Lung (tissue), 12 donors: ENCODE data around the gene MAPKAP1. TPM values are rescaled to one million over a fixed set of nuclear protein-coding genes. Genes with fewer than 3 reads are reported as not detected.

ENCODE experiments used
- ATAC-seq: fragments of 200-7000 bp; cut with Tn5 transposase; one replicate; pipeline ENCODE4 v1.9.1; 2020; ENCODE audit warnings: moderate number of reproducible peaks; ENCODE audit not compliant: insufficient read depth, low FRiP score
- DNase-seq, 3 donors: peaks; one replicate each; pipeline ENCODE4 v3.0.0-alpha.2; 2013 to 2017
- H3K27ac ChIP-seq, 2 donors: one replicate each; pipeline ENCODE4 v1.5.1; 2013; ENCODE audit warnings: mild to moderate bottlenecking in 2 of 2, moderate library complexity in 2 of 2, control low read depth in 1 of 2, inconsistent platforms in 1 of 2, low read depth in 1 of 2, low read length in 1 of 2
- H3K27me3 ChIP-seq, 3 donors: one replicate each; pipeline ENCODE4 v1.5.1; 2013; ENCODE audit warnings: low read length in 2 of 3; ENCODE audit not compliant: control insufficient read depth in 3 of 3, insufficient read depth in 3 of 3
- H3K36me3 ChIP-seq, 4 donors: one replicate each; pipeline ENCODE4 v1.5.1; 2013; ENCODE audit warnings: low read length in 4 of 4, mild to moderate bottlenecking in 1 of 4, moderate library complexity in 1 of 4; ENCODE audit not compliant: control insufficient read depth in 4 of 4, insufficient read depth in 4 of 4
- H3K4me1 ChIP-seq, 5 donors: one replicate each; pipeline ENCODE4 v1.5.1; 2013; ENCODE audit warnings: low read length in 5 of 5, mild to moderate bottlenecking in 2 of 5, moderate library complexity in 1 of 5; ENCODE audit not compliant: control insufficient read depth in 5 of 5, insufficient read depth in 5 of 5
- H3K4me3 ChIP-seq: one replicate; pipeline ENCODE4 v1.5.1; 2013; ENCODE audit warnings: mild to moderate bottlenecking, control low read depth, moderate library complexity
- H3K9ac ChIP-seq, 2 donors: one replicate each; pipeline ENCODE4 v1.5.1; 2013; ENCODE audit warnings: low read length in 2 of 2, control low read depth in 1 of 2; ENCODE audit not compliant: insufficient read depth in 1 of 2
- H3K9me3 ChIP-seq, 4 donors: one replicate each; pipeline ENCODE4 v1.5.1; 2013; ENCODE audit warnings: low read length in 3 of 4, mild to moderate bottlenecking in 1 of 4, moderate library complexity in 1 of 4; ENCODE audit not compliant: control insufficient read depth in 4 of 4, insufficient read depth in 3 of 4
- CTCF ChIP-seq: IDR thresholded peaks from 2 replicates; pipeline ENCODE4 v1.5.1; 2012; ENCODE audit warnings: mild to moderate bottlenecking; ENCODE audit errors: control extremely low read depth, extremely low read depth
- WGBS, 2 donors: extraction: QIAGEN DNeasy Blood & Tissue Kit; methylation state at CpG; one replicate each; pipeline ENCODE4 v1.1.7; 2013; 5-methylcytosine and 5-hydroxymethylcytosine counted together
- polyA plus RNA-seq, 2 donors: library from polyadenylated mRNA; stranded (reverse); fragments of 200-250 nt; gene quantifications; one replicate each; pipeline ENCODE4 v1.2.1, GENCODE V29; 2013
- total RNA-seq, 2 donors: library from RNA; depleted of rRNA in 1 of 2; stranded (reverse); fragments of >200 nt in 1 of 2; gene quantifications; one replicate each; pipeline ENCODE4 v1.2.1, GENCODE V29; 2014 to 2021
- donor health status: control.
- donor health status: control.
- donor health status: Bipolar disorder and iron deficiency.
- donor health status: healthy.
- donor health status: DM: yes; HTN: yes; CAD: no.

MAPKAP1 gene
- total and polyA plus RNA-seq, 4 donors = 53.0 to 83.3 (median 66.7) TPM

- H3K4me1 ChIP-seq = peaks cover 10 to 81% (median 41%) of the 10 kb centered on the region in 5 donors
- DNase-seq (no peak), ATAC-seq (no peak)
- no peak overlapping the region for H3K9ac ChIP-seq
- H3K27ac ChIP-seq = peak overlapping the region; percentile 10 to 78
- no peaks in the 10 kb centered on the region for H3K9me3 ChIP-seq
- H3K36me3 ChIP-seq = peaks cover 0 to 2% (median 0%) of the 10 kb centered on the region in 4 donors
- no peak for TF ChIP-seq CTCF
- no peak overlapping the region for H3K4me3 ChIP-seq
- 47 to 53% methylated on average over 3 of the region's 3 CpGs for WGBS, 2 donors
- H3K27me3 ChIP-seq = no peaks in the 10 kb centered on the region
Observed at GRCh38 chr9:125549039-125549438, 158.0 kb downstream of the MAPKAP1 start.

GRCh38 chr9:125548141-125548540 is 158.9 kb downstream of the MAPKAP1 start:
- H3K27me3 ChIP-seq = no peaks in the 10 kb centered on the region
- 67 to 91% methylated on average over 5 of the region's 5 CpGs for WGBS, 2 donors
- peak overlapping the region in 1 of 2 donors; percentile 59 for H3K27ac ChIP-seq
- DNase-seq (no peak), ATAC-seq (no peak)
- no peak overlapping the region for H3K9ac ChIP-seq
- TF ChIP-seq CTCF = no peak
- no peak overlapping the region for H3K4me3 ChIP-seq
- peaks cover 10 to 77% (median 41%) of the 10 kb centered on the region in 5 donors for H3K4me1 ChIP-seq
- H3K36me3 ChIP-seq = peaks cover 0 to 2% (median 0%) of the 10 kb centered on the region in 4 donors
- H3K9me3 ChIP-seq = no peaks in the 10 kb centered on the region

GRCh38 chr9:125547368-125547767 is 159.6 kb downstream of the MAPKAP1 start:
- ATAC-seq (no peak), DNase-seq (no peak)
- H3K27ac ChIP-seq = peak overlapping the region; percentile 15 to 63
- 82 to 92% methylated on average over 7 of the region's 7 CpGs for WGBS, 2 donors
- H3K9ac ChIP-seq = no peak overlapping the region
- H3K4me3 ChIP-seq = no peak overlapping the region
- no peaks in the 10 kb centered on the region for H3K9me3 ChIP-seq
- H3K4me1 ChIP-seq = peaks cover 10 to 82% (median 41%) of the 10 kb centered on the region in 5 donors
- TF ChIP-seq CTCF = no peak
- no peaks in the 10 kb centered on the region for H3K27me3 ChIP-seq
- H3K36me3 ChIP-seq = peaks cover 0 to 4% (median 1%) of the 10 kb centered on the region in 4 donors

GRCh38 chr9:125545845-125546244 is 161.2 kb downstream of the MAPKAP1 start:
- 91 to 96% methylated on average over 13 of the region's 13 CpGs for WGBS, 2 donors
- TF ChIP-seq CTCF = no peak
- peaks cover 0 to 4% (median 3%) of the 10 kb centered on the region in 4 donors for H3K36me3 ChIP-seq
- DNase-seq (no peak), ATAC-seq (no peak)
- H3K27ac ChIP-seq = peak overlapping the region; percentile 10 to 47
- H3K27me3 ChIP-seq = no peaks in the 10 kb centered on the region
- H3K4me1 ChIP-seq = peaks cover 9 to 76% (median 38%) of the 10 kb centered on the region in 5 donors
- no peaks in the 10 kb centered on the region for H3K9me3 ChIP-seq
- H3K4me3 ChIP-seq = no peak overlapping the region
- H3K9ac ChIP-seq = no peak overlapping the region
